HCT116 (cell line): ENCODE data around the gene ANKRD33. TPM values are rescaled to one million over a fixed set of nuclear protein-coding genes. Genes with fewer than 3 reads are reported as not detected.

ENCODE experiments used
- ATAC-seq: fragments of 200-7000 bp; cut with Tn5 transposase; 2 replicates; pipeline ENCODE4 v1.9.1; 2020; ENCODE audit warnings: mild to moderate bottlenecking, moderate library complexity
- BruUV-seq: library from RNA; stranded (reverse); fragments of 400-500 nt; replicated peaks from 2 replicates; lab custom pipeline; 2021; lab: Mats Ljungman, UMichigan
- CTCF ChIA-PET: fragments of 300-600 bp; sonication (Branson Sonifier 250); formaldehyde crosslinking; loops from one replicate; lab custom pipeline; 2021; ENCODE audit warnings: antibody characterized with exemption; lab: Charles Lee
- POLR2A ChIA-PET: fragments of 300-600, 350-600 bp; sonication (Branson Sonifier 250); formaldehyde crosslinking; loops from one replicate; lab custom pipeline; 2021; ENCODE audit warnings: antibody characterized with exemption; lab: Charles Lee
- RAD21 ChIA-PET, 2 experiments: fragments of 300-600 bp; sonication (Branson Sonifier 250); formaldehyde crosslinking; loops; one replicate each; lab custom pipeline; 2023; ENCODE audit warnings: low total read pairs in 2 of 2; ENCODE audit not compliant: uncharacterized antibody in 2 of 2, unreplicated experiment in 2 of 2, low non-redundant PET in 1 of 2; lab: Charles Lee
- DNase-seq: peaks from one replicate; pipeline ENCODE4 v3.0.0-alpha.2; 2010; ENCODE audit warnings: low read depth, low spot score
- H2AFZ ChIP-seq: fragments of 200-600 bp; shearing (Covaris generic), sonication (generic); 2 replicates; pipeline ENCODE4 v1.6.1; 2017; ENCODE audit warnings: low read depth, mixed run types, mixed read lengths, antibody characterized with exemption, low read length; ENCODE audit not compliant: poor library complexity, severe bottlenecking
- H3K27ac ChIP-seq: 2 replicates; pipeline ENCODE4 v1.5.1; 2012; ENCODE audit warnings: low read depth, low read length
- H3K27me3 ChIP-seq: fragments of 200-600 bp; sonication (generic); 2 replicates; pipeline ENCODE4 v1.6.1; 2016; ENCODE audit warnings: mixed run types, low read length, mixed read lengths; ENCODE audit not compliant: insufficient read depth
- H3K36me3 ChIP-seq, 2 experiments: fragments of 200-500 bp in 1 of 2; fragments of 200-600 bp in 1 of 2; sonication (Bioruptor generic) in 1 of 2; sonication (generic) in 1 of 2; 2 replicates each; pipeline versions ENCODE4 v1.5.1 to v1.6.1; 2014 to 2016; ENCODE audit warnings: low read length in 2 of 2, inconsistent platforms in 1 of 2, mixed read lengths in 1 of 2, mixed run types in 1 of 2; ENCODE audit not compliant: insufficient read depth in 2 of 2, control insufficient read depth in 1 of 2
- H3K4me1 ChIP-seq, 2 experiments: fragments of 200-600 bp in 1 of 2; sonication (generic) in 1 of 2; 2 replicates each; pipeline versions ENCODE4 v1.5.1 to v1.6.1; 2012 to 2017; ENCODE audit warnings: low read length in 2 of 2, inconsistent platforms in 1 of 2, mild to moderate bottlenecking in 1 of 2, mixed read lengths in 1 of 2, mixed run types in 1 of 2, moderate library complexity in 1 of 2; ENCODE audit not compliant: insufficient read depth in 2 of 2, control insufficient read depth in 1 of 2
- H3K4me2 ChIP-seq: fragments of 200-600 bp; sonication (generic); 2 replicates; pipeline ENCODE4 v1.6.1; 2017; ENCODE audit warnings: mixed run types, low read length, mixed read lengths
- H3K4me3 ChIP-seq, 2 experiments: fragments of 200-600 bp in 1 of 2; sonication (generic) in 1 of 2; replicated peaks in 1 of 2; 2 replicates each; pipeline ENCODE4 v1.5.1; 2011 to 2016; ENCODE audit warnings: low read length in 2 of 2, control low read depth in 1 of 2, low read depth in 1 of 2, mild to moderate bottlenecking in 1 of 2, mixed read lengths in 1 of 2, mixed run types in 1 of 2
- H3K79me2 ChIP-seq: fragments of 200-600 bp; sonication (generic); 2 replicates; pipeline ENCODE4 v1.6.1; 2017; ENCODE audit warnings: mild to moderate bottlenecking, mixed run types, low read length, moderate library complexity, mixed read lengths; ENCODE audit not compliant: insufficient read depth
- H3K9ac ChIP-seq: fragments of 200-600 bp; sonication (generic); 2 replicates; pipeline ENCODE4 v1.6.1; 2016; ENCODE audit warnings: low read length, mixed read lengths
- H3K9me2 ChIP-seq: fragments of 200-600 bp; sonication (generic), shearing (Covaris generic); 2 replicates; pipeline ENCODE4 v1.6.1; 2017; ENCODE audit warnings: mixed run types, mild to moderate bottlenecking, moderate library complexity; ENCODE audit not compliant: insufficient read depth
- H3K9me3 ChIP-seq, 2 experiments: fragments of 200-500 bp in 1 of 2; fragments of 200-600 bp in 1 of 2; sonication (Bioruptor generic) in 1 of 2; sonication (generic) in 1 of 2; 2 replicates each; pipeline ENCODE4 v1.6.1; 2014 to 2017; ENCODE audit warnings: low read length in 2 of 2, mixed read lengths in 2 of 2, inconsistent platforms in 1 of 2, low read depth in 1 of 2, mild to moderate bottlenecking in 1 of 2, mixed run types in 1 of 2, moderate library complexity in 1 of 2; ENCODE audit not compliant: control insufficient read depth in 1 of 2, insufficient read depth in 1 of 2
- H4K20me1 ChIP-seq: fragments of 200-600 bp; sonication (generic), shearing (Covaris generic); 2 replicates; pipeline ENCODE4 v1.6.1; 2017; ENCODE audit warnings: mixed run types, mild to moderate bottlenecking, moderate library complexity; ENCODE audit not compliant: insufficient read depth
- CEBPB ChIP-seq: IDR thresholded peaks from 2 replicates; pipeline ENCODE4 v1.6.1; 2012; ENCODE audit warnings: low read depth
- CTCF ChIP-seq, 3 experiments: fragments of 200-600 bp in 1 of 3; sonication (generic) in 1 of 3; IDR thresholded peaks in 2 of 3; conservative IDR thresholded peaks in 1 of 3; 2 replicates each; pipeline ENCODE4 v1.5.1; 2012 to 2017; ENCODE audit warnings: low read depth in 2 of 3, low read length in 2 of 3, antibody characterized with exemption in 1 of 3, borderline replicate concordance in 1 of 3, control low read depth in 1 of 3, mild to moderate bottlenecking in 1 of 3, mixed read lengths in 1 of 3, mixed run types in 1 of 3, moderate library complexity in 1 of 3; ENCODE audit not compliant: insufficient read depth in 1 of 3
- ELF1 ChIP-seq: IDR thresholded peaks from 2 replicates; pipeline ENCODE4 v1.6.1; 2012; ENCODE audit warnings: low read depth, borderline replicate concordance
- MAX ChIP-seq: IDR thresholded peaks from 2 replicates; pipeline ENCODE4 v1.6.1; 2012
- POLR2A ChIP-seq: IDR thresholded peaks from 2 replicates; pipeline ENCODE4 v1.7.0; 2011; ENCODE audit warnings: borderline replicate concordance; ENCODE audit not compliant: insufficient read depth, insufficient read length; ENCODE audit errors: extremely low read depth
- RAD21 ChIP-seq: IDR thresholded peaks from 2 replicates; pipeline ENCODE4 v1.6.1; 2012; ENCODE audit warnings: low read depth, mild to moderate bottlenecking
- SP1 ChIP-seq: IDR thresholded peaks from 2 replicates; pipeline ENCODE4 v1.6.1; 2012; ENCODE audit warnings: low read depth
- SRF ChIP-seq: IDR thresholded peaks from 2 replicates; pipeline ENCODE4 v1.6.1; 2012; ENCODE audit warnings: low read depth
- ZFX ChIP-seq: fragments of 450-650 bp; IDR thresholded peaks from 2 replicates; pipeline ENCODE4 v1.6.1; 2017
- ZNF274 ChIP-seq: fragments of 200-500 bp; sonication (Bioruptor generic); IDR thresholded peaks from 2 replicates; pipeline ENCODE4 v1.6.1; 2014; ENCODE audit warnings: mild to moderate bottlenecking, low read depth, low read length, inconsistent platforms
- intact Hi-C: fragments of 100-400 bp; cut with micrococcal nuclease; formaldehyde crosslinking; loops from 2 replicates; pipeline ENCODE4 v1.10.0; 2022
- total RNA-seq: library from RNA; stranded (reverse); gene quantifications from one replicate; pipeline ENCODE4 v1.2.1, GENCODE V29; 2021; ENCODE audit not compliant: unreplicated experiment

ANKRD33 gene
- total RNA-seq, 1 experiment from 2014 or later = not detected

- DNase-seq = no peak
- no peaks in the 10 kb centered on the region for H3K36me3 ChIP-seq
- peaks cover 0 to 12% of the 10 kb centered on the region in 2 experiments; a peak in 1 of 4 replicates for H3K4me1 ChIP-seq
- no peaks in the 10 kb centered on the region for H3K79me2 ChIP-seq
- no peaks in the 10 kb centered on the region for H4K20me1 ChIP-seq
- intact Hi-C loops = no loop called here
- no peaks in the 10 kb centered on the region for H3K9me3 ChIP-seq
- no peak overlapping the region for H3K27ac ChIP-seq
- no peak overlapping the region for H3K4me3 ChIP-seq
- POLR2A ChIA-PET = no interaction called here
- H3K9ac ChIP-seq = no peak overlapping the region
- H3K9me2 ChIP-seq = no peaks in the 10 kb centered on the region
- H3K27me3 ChIP-seq = no peaks in the 10 kb centered on the region
- RAD21 ChIA-PET = no interaction called here
- no TSS peak for BruUV-seq
- no peak for TF ChIP-seq ELF1
- no peak for TF ChIP-seq RAD21
- TF ChIP-seq SRF = no peak
- TF ChIP-seq SP1 = no peak
- no peak for TF ChIP-seq CTCF (IDR thresholded peaks at IDR 0.05 in 2 of 3, conservative IDR thresholded peaks at IDR 0.05 in 1 of 3; ENCODE audit: borderline replicate concordance in 1 of 3, insufficient read depth in 1 of 3, low read depth in 2 of 3, low read length in 2 of 3)
- TF ChIP-seq MAX = no peak
- no peak for TF ChIP-seq ZNF274
- TF ChIP-seq CEBPB = no peak
- TF ChIP-seq POLR2A = no peak
- no peak for TF ChIP-seq ZFX
- H3K4me2 ChIP-seq = no peak overlapping the region
- ATAC-seq = no peak
- CTCF ChIA-PET = interaction anchor here (0.6 kb wide), 1 partner anchor 12 kb away, joined by 3 read pairs; no protein-coding TSS in a partner anchor
- no peak overlapping the region for H2AFZ ChIP-seq
These were observed 36.8 kb downstream of the ANKRD33 start for GRCh38 chr12:51924551-51925319.
